Stimulated activated CD8-positive, alpha-beta memory T cell treated with anti-CD3 and anti-CD28 coated beads, Interleukin-4, amount 100 ng/mL, for 4 hours (primary cell): ENCODE measurements around the gene ABCC4.
"Not testable (repeated sequence)": the region's sequence is repeated elsewhere in the genome, so short reads cannot be mapped to it uniquely, and the experiment has no call there.

Source experiments
- DNase-seq, 2 donors: peaks; one replicate each; pipeline ENCODE4 v3.0.0-alpha.2; 2020; ENCODE audit warnings: low read depth in 2 of 2, low spot score in 1 of 2

ABCC4 gene

GRCh38 chr13:95298169-95298965, 2.9 kb downstream of the ABCC4 start:
- no peak for DNase-seq

DNA sequence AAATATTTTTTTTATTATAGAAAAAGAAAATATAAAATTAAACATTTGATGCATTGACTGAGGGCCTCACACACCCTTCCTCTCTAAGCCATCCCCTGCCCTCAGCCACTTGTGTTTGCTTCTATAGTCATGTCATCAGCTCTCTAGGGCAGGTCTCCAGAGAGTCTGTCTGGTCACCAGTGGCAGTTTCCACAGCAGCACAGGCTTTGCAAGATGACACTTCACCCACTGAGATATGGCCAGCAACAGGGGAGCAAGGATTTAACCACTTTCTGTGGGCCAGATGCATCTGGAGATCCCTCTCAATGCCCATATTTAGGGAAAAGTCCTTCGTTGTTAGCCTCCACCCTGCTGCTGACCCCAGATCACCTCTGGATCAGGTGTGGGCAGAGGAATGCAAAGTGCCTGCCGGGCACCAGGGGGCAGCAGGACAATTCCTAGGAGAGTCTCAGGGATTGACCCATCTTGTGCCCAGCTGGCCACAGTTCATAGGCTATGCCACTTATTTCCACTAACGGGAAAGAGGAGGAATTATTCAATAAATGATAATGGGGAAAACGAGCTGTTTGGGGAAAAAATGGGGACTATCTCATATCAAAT, 4.8 kb downstream of the ABCC4 start:
- DNase-seq, result no peak

GRCh38 chr13:95295026-95295425, 6.2 kb downstream of the ABCC4 start:
- DNase-seq, result no peak

GRCh38 chr13:95292622-95293021, 8.6 kb downstream of the ABCC4 start:
- DNase-seq, result no peak

DNA sequence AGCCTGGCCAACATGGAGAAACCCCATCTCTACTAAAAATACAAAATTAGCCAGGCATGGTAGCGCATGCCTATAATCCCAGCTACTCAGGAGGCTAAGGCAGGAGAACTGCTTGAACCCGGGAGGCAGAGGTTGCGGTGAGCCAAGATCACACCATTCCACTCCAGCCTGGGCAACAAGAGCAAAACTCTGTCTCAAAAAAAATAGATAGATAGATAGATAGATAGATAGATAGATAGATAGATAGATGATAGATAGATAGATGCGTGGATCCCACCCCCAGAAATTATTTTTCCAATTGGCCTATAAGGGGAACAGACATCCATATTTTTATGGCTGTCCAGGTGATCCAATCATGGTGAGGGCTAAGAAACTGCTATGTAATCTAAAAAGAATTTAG, 11.3 kb downstream of the ABCC4 start:
- not testable (repeated sequence) for DNase-seq

DNA sequence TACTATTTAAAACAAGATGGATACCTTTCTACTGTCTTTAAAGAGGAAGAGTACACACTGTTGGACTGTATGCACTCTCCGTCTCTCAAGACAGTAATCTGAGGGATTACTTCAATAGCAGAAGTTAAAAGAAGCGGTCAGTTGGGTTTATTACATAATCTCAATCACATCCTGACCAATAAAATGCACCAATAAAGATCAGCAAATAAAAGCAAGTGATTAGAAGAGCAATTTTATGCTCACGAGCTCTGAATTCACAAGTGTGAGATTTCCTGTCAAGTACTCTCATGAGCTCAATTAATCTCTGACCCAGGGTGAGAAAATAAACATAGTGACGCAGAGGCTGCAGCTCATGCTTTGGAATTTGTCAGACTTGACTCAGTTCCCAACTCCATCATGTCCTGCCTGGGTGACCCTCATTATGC, 12.2 kb downstream of the ABCC4 start:
- DNase-seq, result no peak

- DNase-seq, result no peak
Observed at GRCh38 chr13:95284436-95284835, 16.8 kb downstream of the ABCC4 start.

GRCh38 chr13:95279016-95279415, 22.2 kb downstream of the ABCC4 start:
- no peak for DNase-seq

- DNase-seq, result no peak
Observed at GRCh38 chr13:95276037-95276505, 25.2 kb downstream of the ABCC4 start.

GRCh38 chr13:95275322-95276036, 25.8 kb downstream of the ABCC4 start:
- no peak for DNase-seq

- not testable (repeated sequence) for DNase-seq
Observed at GRCh38 chr13:95273592-95274132, 27.6 kb downstream of the ABCC4 start.

DNA sequence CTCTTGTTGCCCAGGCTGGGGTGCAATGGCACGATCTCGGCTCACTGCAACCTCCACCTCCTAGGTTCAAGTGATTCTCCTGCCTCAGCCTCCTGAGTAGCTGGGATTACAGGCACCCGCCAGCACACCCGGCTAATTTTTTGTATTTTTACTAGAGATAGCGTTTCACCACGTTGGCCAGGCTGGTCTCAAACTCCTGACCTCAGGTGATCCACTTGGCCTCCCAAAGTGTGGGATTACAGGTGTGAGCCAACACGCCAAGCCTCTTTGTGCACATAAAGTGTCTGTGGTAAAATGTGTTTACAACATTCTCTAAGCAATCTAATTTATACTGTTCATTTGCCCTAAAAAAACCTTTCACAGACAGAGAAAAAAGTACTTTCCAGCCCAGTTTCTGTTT, 29.2 kb downstream of the ABCC4 start:
- DNase-seq, result not testable (repeated sequence)

GRCh38 chr13:95269756-95270155, 31.5 kb downstream of the ABCC4 start:
- no peak for DNase-seq

DNA sequence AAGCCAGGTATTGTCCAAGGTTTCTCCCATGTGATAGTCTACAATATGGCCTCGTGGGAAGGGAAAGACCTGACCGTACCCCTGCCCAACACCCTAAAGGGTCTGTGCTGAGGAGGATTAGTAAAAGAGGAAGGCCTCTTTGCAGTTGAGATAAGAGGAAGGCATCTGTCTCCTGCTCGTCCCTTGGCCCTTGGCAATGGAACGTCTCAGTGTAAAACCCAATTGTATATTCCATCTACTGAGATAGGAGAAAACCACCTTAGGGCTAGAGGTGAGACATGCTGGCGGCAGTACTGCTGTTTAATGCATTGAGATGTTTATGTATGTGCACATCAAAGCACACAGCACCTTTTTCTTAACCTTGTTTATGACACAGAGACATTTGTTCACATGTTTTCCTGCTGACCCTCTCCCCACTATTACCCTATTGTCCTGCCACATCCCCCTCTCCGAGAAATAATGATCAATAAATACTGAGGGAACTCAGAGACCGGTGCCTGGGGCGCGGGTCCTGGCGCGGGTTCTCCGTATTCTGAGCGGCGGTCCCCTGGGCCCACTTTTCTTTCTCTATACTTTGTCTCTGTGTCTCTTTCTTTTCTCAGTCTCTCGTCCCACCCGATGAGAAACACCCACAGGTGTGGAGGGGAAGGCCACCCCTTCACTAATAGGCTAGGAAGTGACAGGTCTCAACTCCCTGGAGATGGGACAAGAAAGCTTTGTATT, 32.7 kb downstream of the ABCC4 start:
- DNase-seq, result not testable (repeated sequence)

DNA sequence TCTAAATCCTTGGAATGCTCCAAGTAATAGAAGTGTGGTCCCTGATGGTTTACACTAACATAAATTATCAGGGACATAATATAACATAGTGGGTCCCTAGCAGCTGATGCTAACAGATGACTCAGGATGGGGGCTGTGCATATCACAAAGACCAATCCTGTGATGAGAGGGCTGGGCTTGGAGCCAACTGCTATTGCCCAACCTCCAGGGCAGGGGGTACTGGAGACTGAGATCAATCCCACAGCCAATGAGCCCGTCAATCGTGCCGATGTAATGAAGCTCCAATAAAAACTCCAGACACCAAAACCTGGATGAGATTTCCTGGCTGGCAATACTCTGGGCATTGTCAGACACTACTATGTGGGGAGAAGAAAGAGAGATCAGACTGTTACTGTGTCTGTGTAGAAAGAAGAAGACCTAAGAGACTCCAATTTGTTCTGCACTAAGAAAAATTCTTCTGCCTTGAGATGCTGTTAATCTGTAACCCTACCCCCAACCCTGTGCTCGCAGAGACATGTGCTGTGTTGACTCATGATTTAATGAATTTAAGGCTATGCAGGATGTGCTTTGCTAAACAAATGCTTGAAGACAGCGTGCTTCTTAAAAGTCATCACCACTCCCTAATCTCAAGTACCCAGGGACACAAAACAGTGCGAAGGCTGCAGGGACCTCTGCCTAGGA, 33.4 kb downstream of the ABCC4 start:
- DNase-seq, result no peak

- DNase-seq, result no peak
Observed at GRCh38 chr13:95264225-95264624, 37.0 kb downstream of the ABCC4 start.

- DNase-seq, result no peak
Observed at GRCh38 chr13:95262837-95263384, 38.3 kb downstream of the ABCC4 start.

- no peak for DNase-seq
Observed at GRCh38 chr13:95261956-95262355, 39.3 kb downstream of the ABCC4 start.

DNA sequence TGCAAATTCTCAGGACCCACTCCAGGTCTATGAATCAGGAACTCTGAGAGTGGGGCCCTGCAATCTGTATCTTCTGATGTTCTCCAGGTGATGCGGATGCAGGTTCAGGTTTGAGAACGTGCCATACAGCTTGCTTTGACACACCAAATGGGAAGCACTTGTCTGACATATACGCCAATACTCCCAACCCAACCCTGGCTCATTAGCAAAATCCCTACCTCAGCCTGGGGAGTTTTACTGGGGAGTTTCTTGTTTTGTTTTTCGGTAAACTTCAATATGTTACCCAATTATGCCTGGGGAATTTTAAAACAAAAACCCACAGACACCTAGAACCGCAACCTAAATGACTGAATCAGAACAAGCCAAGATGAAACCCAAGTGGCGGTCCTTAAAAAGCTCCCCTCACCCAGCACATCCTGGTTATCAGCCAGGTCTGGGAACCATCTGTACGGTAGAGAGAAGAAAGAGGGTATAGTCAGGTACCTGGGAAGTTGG, 41.2 kb downstream of the ABCC4 start:
- DNase-seq, result no peak

DNA sequence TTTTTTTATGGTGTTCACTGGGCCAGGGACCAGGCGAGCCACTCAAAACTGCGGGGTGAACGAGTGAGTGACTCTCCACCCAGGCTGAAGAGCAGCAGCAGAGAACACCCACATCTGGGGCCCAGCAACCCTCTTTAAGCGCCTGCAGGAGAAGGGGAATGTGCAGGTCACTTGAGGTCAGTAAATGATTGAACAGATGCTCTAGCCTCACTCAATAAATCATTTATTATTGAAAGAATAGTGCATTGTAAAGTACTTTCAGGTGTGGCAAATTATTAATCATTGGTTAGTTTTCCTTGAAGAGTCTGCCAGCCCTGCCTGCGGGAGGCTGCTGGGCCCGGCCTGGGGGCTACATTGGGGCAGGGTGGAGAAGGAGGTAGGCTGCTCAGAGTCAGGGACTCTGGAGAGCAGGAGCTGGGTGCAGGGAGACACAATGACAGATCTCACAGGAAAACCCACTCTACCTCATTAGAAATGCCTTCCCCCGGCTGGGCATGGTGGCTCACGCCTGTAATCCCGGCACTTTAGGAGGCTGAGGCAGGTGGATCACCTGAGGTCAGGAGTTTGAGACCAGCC, 42.5 kb downstream of the ABCC4 start:
- DNase-seq, result no peak
